Glutamatergic neuron (in vitro differentiated cells): Measurements from ENCODE around the gene ARHGAP23. TPM values are rescaled to one million over a fixed set of nuclear protein-coding genes. Genes with fewer than 3 reads are reported as not detected.

Experiments used
- DNase-seq: peaks from one replicate; pipeline ENCODE4 v3.0.0; 2022
- H3K27ac Mint-ChIP-seq: one replicate; pipeline ENCODE4 v1.8.0; 2020; ENCODE audit warnings: mild to moderate bottlenecking, mixed read lengths, inconsistent platforms; ENCODE audit not compliant: unreplicated experiment
- H3K27me3 Mint-ChIP-seq: one replicate; pipeline ENCODE4 v1.8.0; 2020; ENCODE audit warnings: mild to moderate bottlenecking, moderate library complexity, mixed read lengths, inconsistent platforms; ENCODE audit not compliant: unreplicated experiment
- H3K36me3 Mint-ChIP-seq: one replicate; pipeline ENCODE4 v1.8.0; 2020; ENCODE audit warnings: mild to moderate bottlenecking, mixed read lengths, inconsistent platforms; ENCODE audit not compliant: unreplicated experiment
- H3K4me1 Mint-ChIP-seq: one replicate; pipeline ENCODE4 v1.8.0; 2020; ENCODE audit warnings: mild to moderate bottlenecking, low read depth, mixed read lengths, inconsistent platforms; ENCODE audit not compliant: unreplicated experiment
- H3K4me3 Mint-ChIP-seq: one replicate; pipeline ENCODE4 v1.8.0; 2020; ENCODE audit warnings: mild to moderate bottlenecking, mixed read lengths, inconsistent platforms; ENCODE audit not compliant: unreplicated experiment
- H3K9me3 Mint-ChIP-seq: one replicate; pipeline ENCODE4 v1.8.0; 2020; ENCODE audit warnings: mild to moderate bottlenecking, moderate library complexity, mixed read lengths, inconsistent platforms; ENCODE audit not compliant: unreplicated experiment
- CTCF ChIP-seq: fragments of 200-600 bp; sonication (generic); IDR thresholded peaks from one replicate; pipeline ENCODE4 v1.5.0; 2021; ENCODE audit not compliant: partially characterized antibody, unreplicated experiment
- total RNA-seq: library from RNA; stranded (reverse); fragmentation: NEBNext Ultra II Directional; extraction: Animal tissue kit (Norgen Biotek cat#: 25700); gene quantifications from one replicate; pipeline ENCODE4 v1.2.1, GENCODE V29; 2021; ENCODE audit not compliant: unreplicated experiment

Gene ARHGAP23
- total RNA-seq, 1 donor from 2014 or later, result 23.6 TPM

- Mint-ChIP-seq H3K9me3 (peaks cover 1% of the 10 kb centered on the region), H3K36me3 (no peaks in the 10 kb centered on the region), H3K27ac (no peak overlapping the region), H3K27me3 (peaks cover 23% of the 10 kb centered on the region), H3K4me3 (peak overlapping the region; percentile 78), H3K4me1 (peaks cover 8% of the 10 kb centered on the region)
- TF ChIP-seq CTCF, result no peak
- no peak for DNase-seq
Observed at GRCh38 chr17:38421171-38421841, 7.0 kb upstream of the ARHGAP23 start.

- Mint-ChIP-seq H3K36me3 (no peaks in the 10 kb centered on the region), H3K4me3 (peak overlapping the region; percentile 68), H3K27me3 (peaks cover 23% of the 10 kb centered on the region), H3K4me1 (peaks cover 7% of the 10 kb centered on the region), H3K9me3 (peaks cover 2% of the 10 kb centered on the region), H3K27ac (no peak overlapping the region)
- no peak for DNase-seq
- TF ChIP-seq CTCF, result no peak
Observed at GRCh38 chr17:38421871-38422827, 6.1 kb upstream of the ARHGAP23 start.

GRCh38 chr17:38424297-38424972, 3.8 kb upstream of the ARHGAP23 start:
- peaks cover 21% of the 10 kb centered on the region for H3K27me3 Mint-ChIP-seq
- H3K36me3 Mint-ChIP-seq, result no peaks in the 10 kb centered on the region
- peaks cover 2% of the 10 kb centered on the region for H3K9me3 Mint-ChIP-seq
- no peak for TF ChIP-seq CTCF
- no peak for DNase-seq
- H3K4me3 Mint-ChIP-seq, result no peak overlapping the region
- peaks cover 10% of the 10 kb centered on the region for H3K4me1 Mint-ChIP-seq
- H3K27ac Mint-ChIP-seq, result no peak overlapping the region

GRCh38 chr17:38425031-38425430, 3.2 kb upstream of the ARHGAP23 start:
- DNase-seq, result no peak
- H3K36me3 Mint-ChIP-seq, result no peaks in the 10 kb centered on the region
- H3K27ac Mint-ChIP-seq, result no peak overlapping the region
- no peak overlapping the region for H3K4me3 Mint-ChIP-seq
- peaks cover 3% of the 10 kb centered on the region for H3K9me3 Mint-ChIP-seq
- no peak for TF ChIP-seq CTCF
- peaks cover 12% of the 10 kb centered on the region for H3K4me1 Mint-ChIP-seq
- H3K27me3 Mint-ChIP-seq, result peaks cover 22% of the 10 kb centered on the region
